Activated naive CD8-positive, alpha-beta T cell treated with anti-CD3 and anti-CD28 coated beads, Interleukin-2, amount 50 U/mL, for 16 hours (primary cell): ENCODE measurements around the gene CP.

Source experiments
- DNase-seq: peaks from one replicate; pipeline ENCODE4 v3.0.0-alpha.2; 2020; ENCODE audit warnings: low read depth, low spot score

Gene CP

DNA sequence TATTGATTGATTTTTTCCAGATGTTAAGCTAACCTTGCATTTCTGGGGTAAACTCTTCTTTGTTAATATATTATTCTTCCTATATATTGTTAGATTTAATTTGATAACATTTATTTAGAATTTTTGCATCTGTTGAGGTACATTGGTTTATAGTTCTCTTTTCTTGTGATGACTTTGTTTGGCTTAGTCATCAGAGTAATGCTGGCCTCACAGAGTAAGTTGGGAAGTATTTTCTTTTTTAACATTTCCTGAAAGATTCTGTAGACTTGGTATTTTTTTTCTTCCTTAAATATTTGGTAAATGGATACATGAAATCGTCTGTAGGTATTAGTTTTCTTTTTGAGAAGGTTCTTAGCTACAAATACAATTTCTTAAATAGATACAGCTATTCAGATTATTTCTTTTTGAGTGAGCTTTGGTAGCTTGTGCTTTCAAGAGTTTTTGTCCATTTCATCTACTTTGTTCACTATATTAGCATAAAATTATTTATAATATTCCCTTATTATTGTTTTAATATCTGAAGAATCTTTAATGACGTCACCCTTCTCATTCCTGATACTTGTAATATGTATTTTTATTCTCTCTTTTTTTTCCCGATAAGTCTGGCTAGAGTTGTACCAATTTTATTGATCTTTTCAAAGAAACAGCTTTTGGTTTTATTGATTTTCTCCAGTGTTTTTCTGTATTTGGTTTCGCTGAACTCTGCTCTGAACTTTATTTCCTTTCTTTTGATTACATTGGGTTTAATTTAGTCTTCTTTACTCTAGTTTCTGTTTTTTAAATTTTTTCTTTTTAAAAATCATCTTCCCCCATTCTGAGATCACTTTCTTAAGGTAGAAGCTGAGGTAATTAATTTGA, 98.7 kb downstream of the CP start:
- no peak for DNase-seq
